HCT116 (cell line): ENCODE results near the gene MFRP. TPM values are rescaled to one million over a fixed set of nuclear protein-coding genes. Genes with fewer than 3 reads are reported as not detected.

Source experiments
- ATAC-seq: fragments of 200-7000 bp; cut with Tn5 transposase; 2 replicates; pipeline ENCODE4 v1.9.1; 2020; ENCODE audit warnings: mild to moderate bottlenecking, moderate library complexity
- BruUV-seq: library from RNA; stranded (reverse); fragments of 400-500 nt; replicated peaks from 2 replicates; lab custom pipeline; 2021; lab: Mats Ljungman, UMichigan
- CTCF ChIA-PET: fragments of 300-600 bp; sonication (Branson Sonifier 250); formaldehyde crosslinking; loops from one replicate; lab custom pipeline; 2021; ENCODE audit warnings: antibody characterized with exemption; lab: Charles Lee
- POLR2A ChIA-PET: fragments of 300-600, 350-600 bp; sonication (Branson Sonifier 250); formaldehyde crosslinking; loops from one replicate; lab custom pipeline; 2021; ENCODE audit warnings: antibody characterized with exemption; lab: Charles Lee
- RAD21 ChIA-PET, 2 experiments: fragments of 300-600 bp; sonication (Branson Sonifier 250); formaldehyde crosslinking; loops; one replicate each; lab custom pipeline; 2023; ENCODE audit warnings: low total read pairs in 2 of 2; ENCODE audit not compliant: uncharacterized antibody in 2 of 2, unreplicated experiment in 2 of 2, low non-redundant PET in 1 of 2; lab: Charles Lee
- DNase-seq: peaks from one replicate; pipeline ENCODE4 v3.0.0-alpha.2; 2010; ENCODE audit warnings: low read depth, low spot score
- H2AFZ ChIP-seq: fragments of 200-600 bp; shearing (Covaris generic), sonication (generic); 2 replicates; pipeline ENCODE4 v1.6.1; 2017; ENCODE audit warnings: low read depth, mixed run types, mixed read lengths, antibody characterized with exemption, low read length; ENCODE audit not compliant: poor library complexity, severe bottlenecking
- H3K27ac ChIP-seq: 2 replicates; pipeline ENCODE4 v1.5.1; 2012; ENCODE audit warnings: low read depth, low read length
- H3K27me3 ChIP-seq: fragments of 200-600 bp; sonication (generic); 2 replicates; pipeline ENCODE4 v1.6.1; 2016; ENCODE audit warnings: mixed run types, low read length, mixed read lengths; ENCODE audit not compliant: insufficient read depth
- H3K36me3 ChIP-seq, 2 experiments: fragments of 200-500 bp in 1 of 2; fragments of 200-600 bp in 1 of 2; sonication (Bioruptor generic) in 1 of 2; sonication (generic) in 1 of 2; 2 replicates each; pipeline versions ENCODE4 v1.5.1 to v1.6.1; 2014 to 2016; ENCODE audit warnings: low read length in 2 of 2, inconsistent platforms in 1 of 2, mixed read lengths in 1 of 2, mixed run types in 1 of 2; ENCODE audit not compliant: insufficient read depth in 2 of 2, control insufficient read depth in 1 of 2
- H3K4me1 ChIP-seq, 2 experiments: fragments of 200-600 bp in 1 of 2; sonication (generic) in 1 of 2; 2 replicates each; pipeline versions ENCODE4 v1.5.1 to v1.6.1; 2012 to 2017; ENCODE audit warnings: low read length in 2 of 2, inconsistent platforms in 1 of 2, mild to moderate bottlenecking in 1 of 2, mixed read lengths in 1 of 2, mixed run types in 1 of 2, moderate library complexity in 1 of 2; ENCODE audit not compliant: insufficient read depth in 2 of 2, control insufficient read depth in 1 of 2
- H3K4me2 ChIP-seq: fragments of 200-600 bp; sonication (generic); 2 replicates; pipeline ENCODE4 v1.6.1; 2017; ENCODE audit warnings: mixed run types, low read length, mixed read lengths
- H3K4me3 ChIP-seq, 2 experiments: fragments of 200-600 bp in 1 of 2; sonication (generic) in 1 of 2; replicated peaks in 1 of 2; 2 replicates each; pipeline ENCODE4 v1.5.1; 2011 to 2016; ENCODE audit warnings: low read length in 2 of 2, control low read depth in 1 of 2, low read depth in 1 of 2, mild to moderate bottlenecking in 1 of 2, mixed read lengths in 1 of 2, mixed run types in 1 of 2
- H3K79me2 ChIP-seq: fragments of 200-600 bp; sonication (generic); 2 replicates; pipeline ENCODE4 v1.6.1; 2017; ENCODE audit warnings: mild to moderate bottlenecking, mixed run types, low read length, moderate library complexity, mixed read lengths; ENCODE audit not compliant: insufficient read depth
- H3K9ac ChIP-seq: fragments of 200-600 bp; sonication (generic); 2 replicates; pipeline ENCODE4 v1.6.1; 2016; ENCODE audit warnings: low read length, mixed read lengths
- H3K9me2 ChIP-seq: fragments of 200-600 bp; sonication (generic), shearing (Covaris generic); 2 replicates; pipeline ENCODE4 v1.6.1; 2017; ENCODE audit warnings: mixed run types, mild to moderate bottlenecking, moderate library complexity; ENCODE audit not compliant: insufficient read depth
- H3K9me3 ChIP-seq, 2 experiments: fragments of 200-500 bp in 1 of 2; fragments of 200-600 bp in 1 of 2; sonication (Bioruptor generic) in 1 of 2; sonication (generic) in 1 of 2; 2 replicates each; pipeline ENCODE4 v1.6.1; 2014 to 2017; ENCODE audit warnings: low read length in 2 of 2, mixed read lengths in 2 of 2, inconsistent platforms in 1 of 2, low read depth in 1 of 2, mild to moderate bottlenecking in 1 of 2, mixed run types in 1 of 2, moderate library complexity in 1 of 2; ENCODE audit not compliant: control insufficient read depth in 1 of 2, insufficient read depth in 1 of 2
- H4K20me1 ChIP-seq: fragments of 200-600 bp; sonication (generic), shearing (Covaris generic); 2 replicates; pipeline ENCODE4 v1.6.1; 2017; ENCODE audit warnings: mixed run types, mild to moderate bottlenecking, moderate library complexity; ENCODE audit not compliant: insufficient read depth
- ATF3 ChIP-seq: IDR thresholded peaks from 2 replicates; pipeline ENCODE4 v1.6.1; 2012
- CBX3 ChIP-seq: IDR thresholded peaks from 2 replicates; pipeline ENCODE4 v1.6.1; 2012; ENCODE audit warnings: low read depth
- CEBPB ChIP-seq: IDR thresholded peaks from 2 replicates; pipeline ENCODE4 v1.6.1; 2012; ENCODE audit warnings: low read depth
- CTCF ChIP-seq, 3 experiments: fragments of 200-600 bp in 1 of 3; sonication (generic) in 1 of 3; IDR thresholded peaks in 2 of 3; conservative IDR thresholded peaks in 1 of 3; 2 replicates each; pipeline ENCODE4 v1.5.1; 2012 to 2017; ENCODE audit warnings: low read depth in 2 of 3, low read length in 2 of 3, antibody characterized with exemption in 1 of 3, borderline replicate concordance in 1 of 3, control low read depth in 1 of 3, mild to moderate bottlenecking in 1 of 3, mixed read lengths in 1 of 3, mixed run types in 1 of 3, moderate library complexity in 1 of 3; ENCODE audit not compliant: insufficient read depth in 1 of 3
- EGR1 ChIP-seq: IDR thresholded peaks from 2 replicates; pipeline ENCODE4 v1.6.1; 2012; ENCODE audit warnings: low read depth
- ELF1 ChIP-seq: IDR thresholded peaks from 2 replicates; pipeline ENCODE4 v1.6.1; 2012; ENCODE audit warnings: low read depth, borderline replicate concordance
- EZH2phosphoT487 ChIP-seq: fragments of 200-600 bp; IDR thresholded peaks from 2 replicates; pipeline ENCODE4 v1.6.1; 2018; ENCODE audit warnings: antibody characterized with exemption, borderline replicate concordance
- JUND ChIP-seq: IDR thresholded peaks from 2 replicates; pipeline ENCODE4 v1.6.1; 2012
- MAX ChIP-seq: IDR thresholded peaks from 2 replicates; pipeline ENCODE4 v1.6.1; 2012
- POLR2A ChIP-seq: IDR thresholded peaks from 2 replicates; pipeline ENCODE4 v1.7.0; 2011; ENCODE audit warnings: borderline replicate concordance; ENCODE audit not compliant: insufficient read depth, insufficient read length; ENCODE audit errors: extremely low read depth
- POLR2AphosphoS5 ChIP-seq: IDR thresholded peaks from 2 replicates; pipeline ENCODE4 v1.6.1; 2011; ENCODE audit warnings: mild to moderate bottlenecking, low read depth, low read length, moderate library complexity
- REST ChIP-seq: IDR thresholded peaks from 2 replicates; pipeline ENCODE4 v1.6.1; 2012; ENCODE audit warnings: low read depth
- SIN3A ChIP-seq: IDR thresholded peaks from 2 replicates; pipeline ENCODE4 v1.6.1; 2012; ENCODE audit warnings: low read depth
- SP1 ChIP-seq: IDR thresholded peaks from 2 replicates; pipeline ENCODE4 v1.6.1; 2012; ENCODE audit warnings: low read depth
- TCF7L2 ChIP-seq: IDR thresholded peaks from 2 replicates; pipeline ENCODE4 v1.7.0; 2011; ENCODE audit warnings: borderline replicate concordance, inconsistent platforms; ENCODE audit not compliant: insufficient read depth, insufficient read length; ENCODE audit errors: extremely low read depth
- ZBTB33 ChIP-seq: IDR thresholded peaks from 2 replicates; pipeline ENCODE4 v1.6.1; 2011; ENCODE audit warnings: mild to moderate bottlenecking, low read length, moderate library complexity; ENCODE audit not compliant: insufficient replicate concordance; ENCODE audit errors: extremely low read depth
- ZFX ChIP-seq: fragments of 450-650 bp; IDR thresholded peaks from 2 replicates; pipeline ENCODE4 v1.6.1; 2017
- ZNF274 ChIP-seq: fragments of 200-500 bp; sonication (Bioruptor generic); IDR thresholded peaks from 2 replicates; pipeline ENCODE4 v1.6.1; 2014; ENCODE audit warnings: mild to moderate bottlenecking, low read depth, low read length, inconsistent platforms
- intact Hi-C: fragments of 100-400 bp; cut with micrococcal nuclease; formaldehyde crosslinking; loops from 2 replicates; pipeline ENCODE4 v1.10.0; 2022
- total RNA-seq: library from RNA; stranded (reverse); gene quantifications from one replicate; pipeline ENCODE4 v1.2.1, GENCODE V29; 2021; ENCODE audit not compliant: unreplicated experiment

The MFRP gene
- total RNA-seq, 1 experiment from 2014 or later: not detected

GRCh38 chr11:119342023-119342300 lies 4.5 kb downstream of the MFRP start:
- ChIA-PET POLR2A (no interaction called here), CTCF (interaction anchor here (1.6 kb wide), 1 partner anchor 14 kb away, joined by 10 read pairs; no protein-coding TSS in a partner anchor), RAD21 (no interaction called here)
- H3K79me2 ChIP-seq: peaks cover 4% of the 10 kb centered on the region
- no peaks in the 10 kb centered on the region for H3K9me2 ChIP-seq
- intact Hi-C loops: no loop called here
- no peak overlapping the region for H3K4me3 ChIP-seq
- TF ChIP-seq SP1 (no peak), ZFX (no peak), CEBPB (no peak), MAX (no peak), ATF3 (no peak), ZNF274 (no peak), POLR2AphosphoS5 (no peak), EZH2phosphoT487 (no peak), EGR1 (no peak), REST (no peak), CTCF (IDR thresholded peaks at IDR 0.05 in 2 of 3, conservative IDR thresholded peaks at IDR 0.05 in 1 of 3; ENCODE audit: borderline replicate concordance in 1 of 3, insufficient read depth in 1 of 3, low read depth in 2 of 3, low read length in 2 of 3) (no peak), CBX3 (no peak), POLR2A (no peak), JUND (no peak), TCF7L2 (no peak), ELF1 (no peak), ZBTB33 (no peak), SIN3A (no peak)
- DNase-seq: no peak
- no peak overlapping the region for H2AFZ ChIP-seq
- H3K9me3 ChIP-seq: no peaks in the 10 kb centered on the region
- H3K36me3 ChIP-seq: 0 out of 4 replicates have a peak, but pooled peaks cover 0 to 3% of the 10 kb centered on the region in 2 experiments
- no peak overlapping the region for H3K4me2 ChIP-seq
- no peak overlapping the region for H3K9ac ChIP-seq
- no peaks in the 10 kb centered on the region for H3K27me3 ChIP-seq
- H3K4me1 ChIP-seq: peaks cover 0 to 34% of the 10 kb centered on the region in 2 experiments; a peak in 3 of 4 replicates
- no peak for ATAC-seq
- no peaks in the 10 kb centered on the region for H4K20me1 ChIP-seq
- no TSS peak for BruUV-seq
- H3K27ac ChIP-seq: no peak overlapping the region
